ENCODE data around the gene TTC21B.
"Not testable (repeated sequence)": the region's sequence is repeated elsewhere in the genome, so short reads cannot be mapped to it uniquely, and the experiment has no call there.

The TTC21B gene

DNA sequence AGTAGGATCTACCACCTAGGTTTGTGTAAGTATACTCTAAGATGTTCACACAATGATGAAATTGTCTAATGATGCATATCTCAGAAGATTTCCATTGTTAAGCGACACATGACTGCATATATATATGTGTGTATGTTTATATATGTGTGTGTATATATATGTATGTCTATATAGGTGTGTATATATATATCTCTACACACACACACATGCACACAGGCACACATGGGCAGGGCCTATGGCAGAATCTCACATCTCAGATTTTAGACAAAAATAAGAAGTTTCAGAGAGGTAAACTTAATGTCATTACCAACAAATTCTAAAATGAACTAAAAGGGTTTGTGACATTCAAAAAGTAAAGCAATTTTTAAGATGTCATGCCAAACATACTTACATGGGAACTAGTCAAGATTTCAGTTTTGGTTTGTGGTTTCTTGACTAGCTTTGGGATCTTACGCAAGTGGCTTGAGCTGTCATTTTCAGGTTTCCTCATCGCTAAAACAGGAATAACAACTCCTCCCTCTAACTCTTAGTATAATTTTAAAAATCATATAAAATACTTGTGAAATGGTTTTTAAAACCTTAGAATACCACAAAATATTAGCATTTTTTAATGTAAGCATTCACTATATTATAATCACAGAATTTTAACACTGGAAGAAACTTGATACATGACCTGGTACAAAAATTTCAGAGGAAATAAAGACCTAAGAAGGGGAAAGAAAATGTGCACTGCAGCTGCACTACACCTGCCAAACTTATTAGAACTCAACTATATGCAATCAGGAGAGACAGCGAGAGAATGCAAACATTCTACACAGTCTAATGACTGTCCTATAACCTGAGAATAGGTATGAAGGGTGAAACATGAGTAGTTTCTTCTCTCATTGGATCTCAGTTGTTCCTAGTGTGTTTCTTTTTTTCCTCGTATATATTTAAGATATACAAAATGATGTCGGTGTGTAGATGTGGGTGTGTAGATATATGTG, 75.7 kb downstream of the TTC21B start:
- peak; percentile 22 to 28 for DNase-seq

DNA sequence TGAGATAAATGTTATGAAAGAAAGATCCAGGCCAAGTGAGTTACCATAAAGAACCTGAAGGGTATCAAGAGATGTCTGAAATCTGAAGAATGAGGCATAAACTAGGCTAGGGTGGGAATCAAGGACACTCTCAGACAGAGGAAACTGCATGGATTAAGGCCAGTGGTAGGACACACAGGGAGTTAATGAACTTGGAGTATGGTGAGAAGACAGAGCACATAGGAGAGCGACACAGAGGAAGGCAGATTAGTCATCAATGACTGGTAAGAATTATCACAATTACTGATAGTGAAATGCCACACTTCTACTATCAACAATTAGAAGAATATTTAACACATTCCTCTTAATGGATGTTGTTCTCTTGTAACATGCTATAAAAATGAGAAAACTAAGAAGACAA, 76.9 kb downstream of the TTC21B start:
- no peak for DNase-seq

DNA sequence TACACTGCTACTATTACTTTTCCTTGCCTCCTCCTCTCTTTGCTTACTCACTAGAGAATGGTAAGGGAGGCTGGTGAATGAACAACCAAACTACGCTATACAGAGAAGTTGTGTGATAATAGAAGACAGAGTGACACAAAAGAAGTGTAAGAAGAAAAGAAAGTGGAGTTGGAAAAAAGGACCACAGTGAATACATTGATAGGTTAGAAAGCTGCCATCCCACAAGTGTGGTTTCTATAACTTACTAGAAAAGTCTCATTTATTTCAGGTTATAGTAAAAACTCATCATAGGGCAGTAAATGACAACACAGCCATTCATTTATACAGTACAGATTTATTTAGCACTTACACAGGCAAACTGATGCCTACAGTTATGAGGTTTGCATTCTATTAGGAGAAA, 77.3 kb downstream of the TTC21B start:
- DNase-seq, result no peak

DNA sequence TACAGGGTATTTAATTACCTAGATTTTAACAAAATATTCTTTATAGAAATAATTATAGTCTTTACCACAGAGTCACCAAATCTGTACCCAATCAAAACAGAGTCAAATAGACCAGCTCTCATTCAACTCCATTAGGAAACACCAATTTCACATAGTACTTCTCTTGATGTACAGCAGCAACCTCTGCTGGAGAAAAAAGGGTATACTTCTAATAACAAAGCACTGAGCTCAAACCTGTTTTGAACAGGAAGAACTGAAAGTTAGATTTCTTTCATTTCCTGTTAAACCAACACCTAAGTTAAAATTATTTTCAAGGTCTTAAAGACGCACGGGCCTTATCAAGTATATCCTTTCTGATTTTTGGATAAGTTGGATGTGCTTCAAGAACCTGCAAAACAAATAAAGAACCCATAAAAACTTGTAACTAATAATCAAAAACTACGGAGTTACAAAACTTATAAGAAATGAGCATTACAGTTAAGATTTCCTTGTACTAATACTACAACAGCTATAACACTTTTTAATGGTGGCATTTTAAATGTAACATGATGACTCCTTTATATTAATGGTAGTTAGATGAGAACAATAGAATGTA, 79.0 kb downstream of the TTC21B start:
- peak; percentile 29 to 75 for DNase-seq

DNA sequence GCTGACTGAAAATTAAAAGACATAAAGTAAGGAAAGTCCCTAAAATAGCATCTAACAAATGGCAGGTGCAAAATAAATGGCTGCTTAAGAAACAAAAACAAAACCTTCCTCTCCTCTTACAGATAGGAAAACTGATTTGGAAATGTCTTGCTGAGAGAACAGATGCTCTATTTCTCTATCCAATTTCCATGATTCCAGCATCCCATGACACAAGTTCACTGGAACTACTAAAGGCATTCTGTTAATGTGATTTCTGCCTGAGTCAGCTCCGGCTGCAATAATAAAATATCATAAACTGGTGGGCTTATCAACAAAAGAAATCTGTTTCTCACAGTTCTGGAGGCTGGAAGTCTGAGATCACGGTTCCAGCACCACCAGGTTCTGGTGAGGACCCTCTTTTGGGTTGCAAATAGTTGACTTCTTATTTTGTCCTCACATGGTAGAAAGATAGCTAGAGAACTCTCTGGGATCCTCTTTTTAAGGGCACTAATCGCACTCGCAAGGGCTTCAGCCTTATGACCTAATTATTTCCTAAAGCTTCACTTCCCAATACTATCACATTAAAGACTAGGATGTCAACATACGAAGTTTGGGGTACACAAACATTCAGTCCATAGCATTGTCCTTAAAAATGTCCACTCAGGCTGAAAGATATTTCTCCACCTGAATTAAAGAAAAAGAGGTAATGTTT, 81.3 kb downstream of the TTC21B start:
- DNase-seq, result no peak

DNA sequence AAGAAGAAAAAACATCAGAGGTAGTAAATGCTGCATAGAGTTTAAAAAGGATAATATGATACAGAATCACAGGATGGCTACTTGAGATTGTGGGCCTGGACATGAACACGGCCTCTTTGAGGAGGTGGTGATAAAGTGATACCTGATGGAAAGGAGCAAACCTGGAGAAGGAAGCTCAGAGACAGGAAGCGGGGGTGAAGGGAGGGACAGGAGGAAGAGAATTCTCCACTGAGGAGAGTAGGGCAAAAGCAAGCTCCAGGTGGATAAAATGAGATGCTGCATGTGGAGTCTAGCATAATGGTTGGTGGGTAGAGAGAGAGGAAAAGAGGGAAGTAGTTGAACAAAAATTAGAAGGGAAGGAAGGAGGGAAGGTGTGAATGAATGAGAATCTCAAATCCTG, 82.6 kb downstream of the TTC21B start:
- DNase-seq, result no peak

DNA sequence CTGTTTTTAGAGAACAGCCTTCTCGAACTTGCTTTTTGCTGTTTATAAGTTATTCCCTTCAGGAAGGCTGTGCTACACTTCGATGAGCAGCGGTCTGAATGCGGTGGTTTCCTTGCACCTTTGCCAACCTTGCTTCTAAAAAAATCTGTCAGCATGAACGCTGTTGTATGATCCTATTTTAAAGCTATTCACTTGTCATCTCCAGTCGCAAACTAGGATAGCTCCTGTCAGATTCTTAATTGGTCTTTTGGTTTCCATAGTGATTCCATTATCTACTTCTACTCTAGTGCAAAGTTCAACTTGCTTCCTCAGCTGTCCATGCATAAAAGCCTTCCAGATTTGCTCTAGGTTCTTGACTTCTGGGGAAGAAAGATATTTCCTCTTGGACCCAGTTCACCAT, 83.2 kb downstream of the TTC21B start:
- DNase-seq, result no peak

DNA sequence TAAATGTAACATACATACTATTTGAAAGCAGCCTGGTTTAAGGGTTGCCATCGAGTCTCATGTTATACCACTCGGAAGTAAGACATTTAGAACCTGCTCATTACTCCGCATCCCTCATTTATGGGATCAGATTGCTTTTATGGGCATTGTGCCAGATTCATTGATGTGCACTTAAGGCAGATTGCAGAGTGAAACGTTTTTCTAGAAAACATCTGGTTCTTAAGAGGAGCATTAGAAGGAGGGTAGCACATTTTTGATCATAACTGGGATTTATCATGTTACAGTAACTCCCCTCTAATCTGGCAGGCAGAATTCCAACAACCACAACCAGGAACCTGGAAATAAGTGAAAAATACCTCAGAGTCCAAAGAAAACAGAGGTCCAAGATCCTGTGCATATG, 85.4 kb downstream of the TTC21B start:
- no peak for DNase-seq

DNA sequence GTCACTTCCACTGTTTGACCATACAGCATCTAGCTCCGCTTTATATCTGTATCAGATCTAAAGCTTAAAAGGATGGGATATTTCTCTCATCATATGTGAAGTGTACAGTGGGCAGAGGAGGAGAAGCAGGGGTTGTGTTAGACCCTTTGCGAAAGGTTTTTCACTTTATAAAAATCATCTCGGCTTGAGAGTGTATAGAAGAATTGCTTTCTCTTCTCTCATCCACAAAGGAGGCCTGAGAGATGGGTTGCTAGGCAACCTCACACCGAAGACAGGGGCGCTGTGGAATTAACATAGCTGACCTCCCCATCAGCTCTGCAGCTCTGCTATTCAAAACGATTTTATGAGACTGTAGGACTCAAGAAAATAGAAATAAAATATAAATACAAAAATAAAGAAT, 89.3 kb downstream of the TTC21B start:
- no peak for DNase-seq

DNA sequence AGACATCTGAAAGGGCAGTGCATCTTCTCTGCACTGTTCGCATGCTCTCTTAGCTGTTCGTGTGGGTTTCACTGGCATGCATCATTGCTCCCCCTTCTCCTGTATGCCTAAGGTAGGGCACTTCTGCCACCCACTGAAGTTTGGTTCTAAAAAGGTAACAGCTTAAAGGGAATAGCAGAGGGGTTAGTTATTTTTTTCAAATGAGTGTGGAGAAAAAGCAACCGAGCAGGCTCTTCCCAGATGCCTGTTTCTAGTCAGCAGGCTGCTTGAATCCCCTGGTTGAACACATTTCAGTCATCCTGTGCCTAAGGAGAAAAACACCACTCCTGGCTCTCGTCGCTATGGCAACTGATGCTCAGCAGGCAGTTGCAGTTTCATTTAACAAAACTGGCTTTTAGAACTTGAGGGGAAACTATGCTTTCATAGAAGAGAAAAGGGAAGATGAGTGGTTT, 89.7 kb downstream of the TTC21B start:
- DNase-seq, result no peak

DNA sequence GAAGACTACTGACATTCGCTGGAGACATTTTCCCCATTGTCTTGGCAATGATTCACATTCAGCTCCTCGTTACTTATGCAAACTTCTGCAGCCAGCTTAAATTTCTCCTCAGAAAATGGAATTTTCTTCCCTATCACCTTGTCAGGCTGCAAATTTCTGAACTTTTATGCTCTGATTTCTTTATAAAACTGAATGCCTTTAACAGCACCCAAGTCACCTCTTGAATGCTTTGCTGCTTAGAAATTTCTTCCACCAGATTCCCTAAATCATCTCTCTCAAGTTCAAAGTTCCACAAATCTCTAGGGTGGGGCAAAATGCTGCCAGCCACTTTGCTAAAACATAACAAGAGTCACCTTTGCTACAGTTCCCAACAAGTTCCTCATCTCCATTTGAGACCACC, 92.5 kb downstream of the TTC21B start:
- DNase-seq, result not testable (repeated sequence)

DNA sequence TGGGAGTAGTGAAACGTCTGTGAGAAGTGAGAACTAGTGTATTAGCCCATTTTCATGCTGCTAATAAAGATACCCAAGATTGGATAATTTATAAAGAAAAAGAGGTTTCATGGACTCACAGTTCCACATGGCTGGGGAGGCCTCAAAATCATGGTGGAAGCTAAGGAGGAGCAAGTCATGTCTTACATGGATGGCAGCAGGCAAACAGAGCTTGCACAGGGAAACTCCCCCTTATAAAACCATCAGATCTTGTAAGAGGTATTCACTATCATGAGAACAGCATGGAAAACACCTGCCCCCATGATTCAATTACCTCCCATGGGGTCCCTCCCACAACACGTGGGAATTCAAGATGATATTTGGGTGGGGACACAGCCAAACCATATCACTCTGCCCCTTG, 93.9 kb downstream of the TTC21B start:
- not testable (repeated sequence) for DNase-seq

DNA sequence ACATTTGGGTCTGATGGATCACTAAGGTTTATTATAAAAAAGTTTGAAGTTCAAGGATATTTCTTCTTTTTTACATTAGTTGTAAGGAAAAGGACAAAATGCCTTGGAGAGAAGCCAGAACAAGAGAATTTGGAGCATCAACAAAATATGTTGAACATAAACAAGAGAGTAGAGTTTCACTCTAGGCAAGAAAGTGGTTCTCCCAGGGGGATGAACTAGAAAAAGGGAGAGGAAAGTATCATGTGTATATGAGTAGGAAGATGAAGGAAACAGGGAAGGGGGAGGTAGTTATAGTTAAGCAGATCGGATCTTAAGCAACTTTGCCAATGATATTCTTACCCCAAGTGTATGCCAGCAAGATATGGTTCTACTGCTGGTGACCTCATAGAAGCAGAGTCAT, 95.7 kb downstream of the TTC21B start:
- DNase-seq, result no peak

DNA sequence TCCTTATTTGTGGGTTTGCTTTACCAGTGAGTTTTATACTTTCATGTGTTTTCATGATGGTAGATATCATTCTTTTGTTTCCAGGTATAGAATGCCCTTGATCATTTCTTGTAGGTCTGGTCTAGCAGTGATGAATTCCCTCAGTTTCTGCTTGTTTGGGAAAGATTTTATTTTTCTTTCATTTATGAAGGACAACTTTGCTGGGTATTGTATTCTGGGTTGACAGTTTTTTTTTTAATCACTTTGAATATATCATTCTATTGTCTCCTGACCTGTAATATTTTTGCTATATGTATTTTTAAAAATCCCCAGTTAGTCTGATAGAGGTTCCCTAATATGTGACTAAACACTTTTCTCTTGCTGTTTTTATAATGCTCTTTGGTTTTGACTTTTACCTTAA, 101.2 kb downstream of the TTC21B start:
- DNase-seq, result no peak

DNA sequence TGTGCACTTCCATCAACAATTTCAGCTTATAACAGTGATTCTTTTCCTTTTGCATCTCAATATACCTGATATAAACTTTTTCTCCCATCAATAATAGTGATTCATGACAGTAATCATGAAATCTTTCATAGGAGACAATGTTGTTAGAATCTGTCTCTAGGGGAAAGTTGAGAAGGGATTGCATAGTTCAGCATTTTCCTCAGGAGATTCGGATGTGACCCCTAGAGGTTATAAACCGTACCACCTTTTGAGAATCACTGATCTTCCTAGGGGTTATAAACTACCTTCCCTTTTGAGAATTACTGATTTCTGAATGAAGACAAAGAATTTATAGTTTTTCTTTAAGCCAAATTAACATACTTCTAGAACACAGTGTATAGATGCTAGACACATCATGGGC, 106.6 kb downstream of the TTC21B start:
- no peak for DNase-seq

DNA sequence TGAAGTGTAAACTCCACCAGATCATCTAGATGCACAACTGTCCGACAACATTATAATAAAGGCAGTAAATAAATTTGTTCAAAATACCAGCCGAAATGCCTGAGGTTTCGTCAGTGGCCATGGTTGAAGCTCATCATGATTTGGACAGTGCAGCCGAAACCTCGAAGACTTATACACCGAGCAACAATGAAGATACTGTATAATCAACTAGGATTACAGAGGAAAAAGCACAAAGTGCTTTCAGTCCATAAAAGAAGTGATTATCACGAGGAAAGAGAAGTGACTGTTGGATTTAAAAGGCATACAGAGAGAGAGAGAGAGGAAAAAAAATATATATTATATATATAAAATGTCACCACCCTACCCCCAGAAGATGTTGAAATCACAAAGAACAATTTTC, 107.5 kb downstream of the TTC21B start:
- DNase-seq, result no peak

DNA sequence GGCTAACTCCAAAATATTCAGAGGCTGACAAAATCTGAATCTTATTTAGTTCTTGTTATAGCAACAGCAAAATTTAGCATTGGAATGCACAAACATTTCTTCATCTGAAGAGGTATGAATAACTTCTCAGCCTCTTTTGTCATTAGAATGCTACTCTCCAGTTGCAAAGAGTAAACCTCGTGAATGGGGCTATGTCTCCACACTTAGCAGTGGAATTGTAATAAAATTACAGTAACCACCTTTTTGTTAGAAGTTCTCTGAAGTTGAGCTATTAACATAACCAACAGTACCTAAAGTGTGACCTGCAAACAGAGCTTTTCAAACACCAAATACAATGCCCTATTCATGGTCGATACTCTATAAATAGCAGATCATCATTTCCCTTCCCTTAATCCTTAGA, 109.4 kb downstream of the TTC21B start:
- no peak for DNase-seq

DNA sequence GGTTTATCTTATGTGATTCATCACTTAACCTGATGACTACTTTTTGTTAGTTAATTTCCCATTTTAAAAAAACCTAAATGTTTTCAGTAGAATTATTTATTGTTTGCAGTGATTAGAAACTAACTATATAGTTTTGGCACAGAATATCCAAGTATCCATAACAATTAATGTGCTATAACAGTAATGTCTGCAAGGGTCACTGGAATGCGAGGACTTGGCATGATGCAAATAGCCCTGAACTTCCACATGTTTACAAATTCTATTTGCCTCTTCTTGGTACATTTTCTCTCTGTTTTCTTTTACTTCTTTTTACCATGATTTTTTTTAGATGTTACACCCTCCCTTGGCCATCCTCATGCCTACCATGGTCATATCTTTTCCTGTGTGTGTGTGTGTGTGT, 110.2 kb downstream of the TTC21B start:
- DNase-seq, result no peak

DNA sequence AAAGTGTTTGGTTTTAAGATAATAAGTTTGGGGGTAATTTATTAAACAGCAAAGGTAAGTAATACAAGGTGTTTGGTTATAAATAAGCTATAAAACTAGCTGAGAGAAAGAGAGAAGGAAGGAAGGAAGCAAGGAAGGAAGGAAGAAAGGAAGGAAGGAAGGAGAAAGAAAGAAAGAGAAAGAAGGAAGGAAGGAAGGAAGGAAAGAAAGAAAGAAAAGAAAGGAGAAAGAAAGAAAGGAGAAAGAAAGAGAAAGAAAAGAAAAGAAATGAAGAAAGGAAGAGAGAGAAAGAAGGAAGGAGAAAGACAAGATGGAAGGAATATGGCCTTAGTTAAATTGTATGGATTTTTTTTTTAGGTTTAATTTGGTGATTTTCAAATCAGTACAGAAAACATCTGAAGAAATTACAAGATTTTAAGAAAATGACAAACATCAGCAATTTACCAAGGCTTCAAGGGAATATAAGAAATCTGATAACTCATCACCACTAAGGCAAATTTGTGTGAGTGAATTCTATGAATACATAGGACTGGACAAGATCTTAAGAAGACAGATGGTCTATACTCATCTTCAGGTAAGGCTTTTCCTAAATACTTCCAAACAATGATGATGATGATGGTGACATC, 113.1 kb downstream of the TTC21B start:
- DNase-seq, result no peak

DNA sequence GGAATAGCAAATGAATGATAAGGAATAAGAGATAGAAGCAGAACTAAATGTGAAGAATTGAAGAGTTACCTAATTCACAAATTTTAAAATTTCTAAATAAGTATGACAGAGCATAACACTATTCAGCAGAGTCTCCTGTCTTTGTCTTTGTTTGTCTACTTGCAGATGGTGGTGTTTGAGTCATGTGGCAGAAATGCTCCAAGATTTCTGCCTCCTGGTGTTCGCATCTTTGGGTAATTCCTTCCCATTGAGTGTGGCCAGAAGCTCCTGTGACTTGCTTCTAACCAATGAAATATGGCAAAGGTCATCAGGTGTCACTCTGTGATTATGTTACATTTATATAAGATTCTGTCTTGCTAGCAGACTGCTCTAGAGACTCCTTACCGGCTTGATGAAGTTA, 114.0 kb downstream of the TTC21B start:
- no peak for DNase-seq

DNA sequence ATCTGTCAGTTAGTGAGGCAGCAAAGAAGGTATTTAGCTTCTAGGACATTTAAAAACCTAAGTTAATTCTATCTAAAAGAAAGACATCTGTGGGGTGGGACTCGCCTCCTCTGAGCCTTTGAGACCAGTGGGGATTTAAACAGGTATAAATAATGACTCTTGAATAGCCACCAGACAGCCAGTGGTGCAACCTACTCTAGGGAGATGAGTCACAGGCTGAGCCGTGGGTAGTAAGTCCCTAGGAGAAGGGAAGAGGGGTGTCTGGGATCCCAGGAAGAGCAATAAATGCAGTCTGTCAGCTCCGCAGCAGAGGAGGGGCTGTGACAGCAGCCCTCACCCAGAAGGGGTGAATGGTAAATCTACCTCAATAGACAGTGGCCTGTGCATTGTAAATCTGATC, 116.5 kb downstream of the TTC21B start:
- DNase-seq, result no peak

DNA sequence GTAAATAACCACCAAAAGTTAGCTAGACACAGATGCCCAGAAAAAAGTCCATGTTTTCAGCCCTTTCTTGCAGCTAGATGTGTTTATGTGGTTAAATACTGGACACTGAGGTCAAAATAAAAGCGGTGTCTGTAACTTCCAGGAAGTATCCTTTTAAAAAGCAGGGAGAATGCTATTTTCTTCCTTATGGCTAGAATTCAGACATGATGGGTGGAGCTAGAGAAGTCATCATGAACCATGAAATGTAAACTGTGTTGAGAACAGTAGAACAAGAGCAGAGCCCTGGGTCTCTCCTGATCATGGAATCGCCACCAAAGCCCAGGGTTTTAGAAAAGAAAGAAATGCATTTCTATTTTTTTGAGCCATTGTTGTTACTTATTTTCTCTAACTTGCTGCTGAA, 118.2 kb downstream of the TTC21B start:
- no peak for DNase-seq

DNA sequence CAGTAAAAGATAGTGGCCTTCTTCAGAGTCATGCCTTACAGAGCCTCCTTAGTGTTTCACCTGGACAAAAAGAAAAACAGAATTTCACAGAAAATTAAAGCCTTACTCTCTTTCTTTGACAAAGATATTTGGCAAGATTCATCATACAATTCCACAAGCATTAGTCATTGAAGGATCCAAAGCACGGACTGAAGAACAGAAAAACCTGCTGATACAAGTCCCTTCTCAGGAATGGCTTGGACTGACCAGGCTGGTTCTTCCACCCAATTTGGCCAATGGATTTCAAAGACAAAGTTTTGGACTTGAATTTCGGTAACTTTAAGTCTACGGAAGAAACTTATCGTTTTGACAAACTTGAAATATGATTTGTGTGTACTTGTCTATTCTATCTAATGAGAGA, 120.4 kb downstream of the TTC21B start:
- DNase-seq, result no peak
